HL-60 (cell line): Measurements from ENCODE around the gene CHST9.

Experiments
- DNase-seq, 2 experiments: peaks; one replicate each; pipeline ENCODE4 v3.0.0-alpha.2; 2010 to 2020; ENCODE audit warnings: low read depth in 1 of 2, low spot score in 1 of 2
- H3K27ac ChIP-seq: fragments of 250-450 bp; sonication (Bioruptor Pico); replicated peaks from 2 replicates; pipeline ENCODE4 v1.5.1; 2020; ENCODE audit warnings: mild to moderate bottlenecking, moderate library complexity
- H3K27me3 ChIP-seq: fragments of 250-450 bp; sonication (Bioruptor Pico); 2 replicates; pipeline ENCODE4 v1.5.1; 2021; ENCODE audit warnings: mild to moderate bottlenecking, moderate library complexity; ENCODE audit not compliant: insufficient read depth, poor library complexity, severe bottlenecking
- H3K4me3 ChIP-seq: replicated peaks from 2 replicates; pipeline ENCODE4 v1.5.1; 2011; ENCODE audit warnings: mild to moderate bottlenecking, control low read depth, low read length; ENCODE audit not compliant: insufficient read depth
- GABPA ChIP-seq: IDR thresholded peaks from 2 replicates; pipeline ENCODE4 v1.6.1; 2012; ENCODE audit warnings: low read depth
- POLR2AphosphoS5 ChIP-seq: IDR thresholded peaks from 2 replicates; pipeline ENCODE4 v1.6.1; 2012; ENCODE audit warnings: low read depth
- SPI1 ChIP-seq: IDR thresholded peaks from 2 replicates; pipeline ENCODE4 v1.6.1; 2012; ENCODE audit warnings: low read depth, mild to moderate bottlenecking, borderline replicate concordance
- TF ChIP-seq, protein P1 (sequence below): IDR thresholded peaks from 2 replicates; pipeline ENCODE4 v1.6.1; 2012; ENCODE audit warnings: low read depth; ENCODE audit not compliant: insufficient replicate concordance
- TF ChIP-seq, protein P2 (sequence below): IDR thresholded peaks from one replicate; pipeline ENCODE4 v1.5.1; 2011; ENCODE audit warnings: low read length, control low read depth, inconsistent platforms; ENCODE audit not compliant: insufficient read depth

Gene CHST9

DNA sequence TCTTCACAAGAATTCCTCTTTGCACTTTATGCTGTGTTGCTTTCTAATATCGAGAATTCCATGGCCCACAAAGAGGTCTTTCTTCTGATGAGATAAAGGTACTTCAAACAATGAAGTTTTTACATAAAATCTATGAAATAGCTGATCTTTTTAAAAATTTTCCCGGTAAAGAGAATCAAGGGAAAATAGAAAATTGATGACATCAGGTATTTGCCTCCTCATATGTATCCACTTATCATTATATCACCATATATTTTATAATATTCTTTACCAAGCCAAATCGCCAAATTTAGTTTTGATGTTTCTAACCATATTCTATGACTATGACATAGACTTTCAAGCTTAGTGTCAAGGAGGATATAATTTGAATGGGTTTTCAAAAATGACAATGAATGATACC, 139.8 kb downstream of the CHST9 start:
- TF ChIP-seq, protein P1, sequence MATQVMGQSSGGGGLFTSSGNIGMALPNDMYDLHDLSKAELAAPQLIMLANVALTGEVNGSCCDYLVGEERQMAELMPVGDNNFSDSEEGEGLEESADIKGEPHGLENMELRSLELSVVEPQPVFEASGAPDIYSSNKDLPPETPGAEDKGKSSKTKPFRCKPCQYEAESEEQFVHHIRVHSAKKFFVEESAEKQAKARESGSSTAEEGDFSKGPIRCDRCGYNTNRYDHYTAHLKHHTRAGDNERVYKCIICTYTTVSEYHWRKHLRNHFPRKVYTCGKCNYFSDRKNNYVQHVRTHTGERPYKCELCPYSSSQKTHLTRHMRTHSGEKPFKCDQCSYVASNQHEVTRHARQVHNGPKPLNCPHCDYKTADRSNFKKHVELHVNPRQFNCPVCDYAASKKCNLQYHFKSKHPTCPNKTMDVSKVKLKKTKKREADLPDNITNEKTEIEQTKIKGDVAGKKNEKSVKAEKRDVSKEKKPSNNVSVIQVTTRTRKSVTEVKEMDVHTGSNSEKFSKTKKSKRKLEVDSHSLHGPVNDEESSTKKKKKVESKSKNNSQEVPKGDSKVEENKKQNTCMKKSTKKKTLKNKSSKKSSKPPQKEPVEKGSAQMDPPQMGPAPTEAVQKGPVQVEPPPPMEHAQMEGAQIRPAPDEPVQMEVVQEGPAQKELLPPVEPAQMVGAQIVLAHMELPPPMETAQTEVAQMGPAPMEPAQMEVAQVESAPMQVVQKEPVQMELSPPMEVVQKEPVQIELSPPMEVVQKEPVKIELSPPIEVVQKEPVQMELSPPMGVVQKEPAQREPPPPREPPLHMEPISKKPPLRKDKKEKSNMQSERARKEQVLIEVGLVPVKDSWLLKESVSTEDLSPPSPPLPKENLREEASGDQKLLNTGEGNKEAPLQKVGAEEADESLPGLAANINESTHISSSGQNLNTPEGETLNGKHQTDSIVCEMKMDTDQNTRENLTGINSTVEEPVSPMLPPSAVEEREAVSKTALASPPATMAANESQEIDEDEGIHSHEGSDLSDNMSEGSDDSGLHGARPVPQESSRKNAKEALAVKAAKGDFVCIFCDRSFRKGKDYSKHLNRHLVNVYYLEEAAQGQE: no peak
- TF ChIP-seq POLR2AphosphoS5 (no peak), GABPA (no peak), SPI1 (no peak)
- TF ChIP-seq, protein P2, sequence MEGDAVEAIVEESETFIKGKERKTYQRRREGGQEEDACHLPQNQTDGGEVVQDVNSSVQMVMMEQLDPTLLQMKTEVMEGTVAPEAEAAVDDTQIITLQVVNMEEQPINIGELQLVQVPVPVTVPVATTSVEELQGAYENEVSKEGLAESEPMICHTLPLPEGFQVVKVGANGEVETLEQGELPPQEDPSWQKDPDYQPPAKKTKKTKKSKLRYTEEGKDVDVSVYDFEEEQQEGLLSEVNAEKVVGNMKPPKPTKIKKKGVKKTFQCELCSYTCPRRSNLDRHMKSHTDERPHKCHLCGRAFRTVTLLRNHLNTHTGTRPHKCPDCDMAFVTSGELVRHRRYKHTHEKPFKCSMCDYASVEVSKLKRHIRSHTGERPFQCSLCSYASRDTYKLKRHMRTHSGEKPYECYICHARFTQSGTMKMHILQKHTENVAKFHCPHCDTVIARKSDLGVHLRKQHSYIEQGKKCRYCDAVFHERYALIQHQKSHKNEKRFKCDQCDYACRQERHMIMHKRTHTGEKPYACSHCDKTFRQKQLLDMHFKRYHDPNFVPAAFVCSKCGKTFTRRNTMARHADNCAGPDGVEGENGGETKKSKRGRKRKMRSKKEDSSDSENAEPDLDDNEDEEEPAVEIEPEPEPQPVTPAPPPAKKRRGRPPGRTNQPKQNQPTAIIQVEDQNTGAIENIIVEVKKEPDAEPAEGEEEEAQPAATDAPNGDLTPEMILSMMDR: no peak
- no peak overlapping the region for H3K4me3 ChIP-seq
- H3K27ac ChIP-seq: no peak overlapping the region
- H3K27me3 ChIP-seq: peaks cover 2% of the 10 kb centered on the region
- no peak for DNase-seq

DNA sequence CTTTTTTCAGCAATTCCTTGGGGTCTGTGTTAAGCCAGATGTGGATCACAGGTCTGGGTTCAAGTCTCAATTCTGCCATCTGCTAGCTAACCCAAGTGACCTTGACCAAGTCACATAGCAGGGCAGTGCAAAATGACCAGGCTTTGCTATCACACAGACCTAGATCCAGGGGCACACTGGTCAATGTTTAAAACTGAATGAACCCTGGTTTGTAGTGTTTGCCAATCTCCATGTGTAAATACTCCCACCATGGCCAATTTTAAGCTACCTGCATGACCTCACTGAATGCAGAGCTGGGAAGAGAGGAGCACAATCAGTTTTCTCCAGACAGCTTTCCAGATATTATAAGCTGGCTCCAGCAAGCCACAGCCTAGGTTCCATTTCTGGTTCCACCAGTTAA, 142.9 kb downstream of the CHST9 start:
- H3K4me3 ChIP-seq: no peak overlapping the region
- peaks cover 2% of the 10 kb centered on the region for H3K27me3 ChIP-seq
- no peak for TF ChIP-seq GABPA
- TF ChIP-seq, protein P1: no peak
- DNase-seq: no peak
- H3K27ac ChIP-seq: no peak overlapping the region

DNA sequence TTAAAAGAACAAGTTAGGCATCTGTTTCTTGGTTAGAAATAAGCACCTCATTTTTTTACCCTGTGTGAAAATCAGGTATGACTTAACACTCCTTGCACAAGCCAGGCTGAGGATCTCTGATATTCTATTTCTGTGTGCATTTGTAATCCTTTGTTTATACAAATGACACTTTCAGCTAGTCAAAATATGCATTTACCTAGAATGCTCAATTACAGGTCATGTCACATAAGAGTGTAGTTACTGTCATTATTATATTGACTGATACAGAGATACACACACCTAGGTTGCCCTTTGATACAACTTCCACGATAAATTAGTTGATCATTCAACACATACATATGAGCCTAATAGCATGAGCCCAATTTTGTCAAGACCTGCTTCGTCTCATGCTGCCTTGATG, 144.3 kb downstream of the CHST9 start:
- Histone ChIP-seq H3K27ac (no peak overlapping the region), H3K4me3 (no peak overlapping the region), H3K27me3 (no peaks in the 10 kb centered on the region)
- DNase-seq: no peak
- no peak for TF ChIP-seq SPI1
- TF ChIP-seq, protein P1: no peak
- TF ChIP-seq POLR2AphosphoS5: no peak
- TF ChIP-seq, protein P2: no peak
- no peak for TF ChIP-seq GABPA

DNA sequence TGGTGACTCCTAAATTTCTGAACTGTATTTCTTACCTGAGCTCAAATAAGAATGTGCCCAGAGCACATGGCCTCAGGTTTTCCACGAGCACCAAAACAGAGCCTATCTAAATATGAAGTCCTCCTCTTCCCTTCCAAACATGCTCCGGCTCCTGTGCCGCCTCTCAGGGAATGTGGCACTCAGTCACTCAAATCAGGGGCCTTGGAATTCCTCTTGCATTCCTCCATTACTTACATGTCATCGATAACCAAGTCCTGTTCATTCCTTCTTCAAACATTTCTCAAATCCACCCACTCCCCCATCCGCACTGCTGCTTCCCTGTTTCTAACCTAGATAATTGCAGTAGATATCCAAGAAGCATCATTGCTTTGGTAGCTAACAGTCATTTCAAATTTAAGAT, 151.4 kb downstream of the CHST9 start:
- Histone ChIP-seq H3K27me3 (peaks cover 2% of the 10 kb centered on the region), H3K4me3 (no peak overlapping the region), H3K27ac (no peak overlapping the region)
- no peak for DNase-seq
- TF ChIP-seq SPI1 (no peak), POLR2AphosphoS5 (no peak), GABPA (no peak)
- TF ChIP-seq, protein P2: no peak
- TF ChIP-seq, protein P1: no peak
